Neutrophil (primary cell): ENCODE results near the gene THSD7B.

Experiments
- H3K27ac ChIP-seq: fragments of 200-600 bp; sonication (generic); 2 replicates; pipeline ENCODE4 v1.5.1; 2016; ENCODE audit warnings: mild to moderate bottlenecking, moderate library complexity
- H3K27me3 ChIP-seq: fragments of 200-600 bp; sonication (generic); 2 replicates; pipeline ENCODE4 v1.6.0; 2016; ENCODE audit warnings: mild to moderate bottlenecking
- H3K36me3 ChIP-seq: fragments of 200-600 bp; sonication (generic); 2 replicates; pipeline ENCODE4 v1.5.1; 2017
- H3K4me1 ChIP-seq, 2 experiments: fragments of 200-600 bp in 1 of 2; sonication (generic) in 1 of 2; 1 replicate in 1 of 2; 2 replicates in 1 of 2; pipeline versions ENCODE4 v1.5.1 to v1.6.1; 2013 to 2016; ENCODE audit warnings: low read depth in 1 of 2, low read length in 1 of 2, mild to moderate bottlenecking in 1 of 2, moderate library complexity in 1 of 2; ENCODE audit not compliant: control insufficient read depth in 1 of 2, insufficient read depth in 1 of 2
- H3K4me3 ChIP-seq, 2 experiments: fragments of 200-600 bp in 1 of 2; sonication (generic) in 1 of 2; 1 replicate in 1 of 2; 2 replicates in 1 of 2; pipeline ENCODE4 v1.5.1; 2013 to 2016; ENCODE audit warnings: low read depth in 1 of 2, low read length in 1 of 2, mild to moderate bottlenecking in 1 of 2, moderate library complexity in 1 of 2
- H3K9me3 ChIP-seq: fragments of 200-600 bp; sonication (generic); 2 replicates; pipeline ENCODE4 v1.5.1; 2016
- TF ChIP-seq, protein P1 (sequence below): fragments of 200-600 bp; sonication (generic); IDR thresholded peaks from 2 replicates; pipeline ENCODE4 v1.5.1; 2016; ENCODE audit warnings: antibody characterized with exemption

Gene THSD7B

DNA sequence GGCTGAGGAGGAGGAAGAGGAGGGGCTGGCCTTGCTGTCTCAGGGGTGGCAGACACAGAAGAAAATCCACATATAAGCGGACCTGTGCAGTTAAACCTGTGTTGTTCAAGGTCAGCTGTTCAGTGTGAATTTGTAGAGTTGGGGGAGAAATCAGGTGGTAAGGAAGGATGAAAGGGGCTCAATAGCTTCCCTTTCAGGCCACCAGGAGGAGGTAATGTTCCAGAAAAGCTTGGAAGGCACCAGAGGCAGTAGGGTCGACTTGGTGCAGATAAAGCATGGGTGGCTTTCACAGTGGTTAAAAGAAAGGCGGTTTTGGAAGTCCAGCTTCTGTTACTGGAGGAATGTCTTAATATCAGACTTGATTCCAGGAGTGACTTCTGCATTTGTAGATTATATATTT, 167.4 kb downstream of the THSD7B start:
- Histone ChIP-seq H3K27ac (no peak overlapping the region), H3K4me1 (no peaks in the 10 kb centered on the region), H3K27me3 (no peaks in the 10 kb centered on the region), H3K9me3 (no peaks in the 10 kb centered on the region), H3K36me3 (no peaks in the 10 kb centered on the region), H3K4me3 (no peak overlapping the region)
- TF ChIP-seq, protein P1, sequence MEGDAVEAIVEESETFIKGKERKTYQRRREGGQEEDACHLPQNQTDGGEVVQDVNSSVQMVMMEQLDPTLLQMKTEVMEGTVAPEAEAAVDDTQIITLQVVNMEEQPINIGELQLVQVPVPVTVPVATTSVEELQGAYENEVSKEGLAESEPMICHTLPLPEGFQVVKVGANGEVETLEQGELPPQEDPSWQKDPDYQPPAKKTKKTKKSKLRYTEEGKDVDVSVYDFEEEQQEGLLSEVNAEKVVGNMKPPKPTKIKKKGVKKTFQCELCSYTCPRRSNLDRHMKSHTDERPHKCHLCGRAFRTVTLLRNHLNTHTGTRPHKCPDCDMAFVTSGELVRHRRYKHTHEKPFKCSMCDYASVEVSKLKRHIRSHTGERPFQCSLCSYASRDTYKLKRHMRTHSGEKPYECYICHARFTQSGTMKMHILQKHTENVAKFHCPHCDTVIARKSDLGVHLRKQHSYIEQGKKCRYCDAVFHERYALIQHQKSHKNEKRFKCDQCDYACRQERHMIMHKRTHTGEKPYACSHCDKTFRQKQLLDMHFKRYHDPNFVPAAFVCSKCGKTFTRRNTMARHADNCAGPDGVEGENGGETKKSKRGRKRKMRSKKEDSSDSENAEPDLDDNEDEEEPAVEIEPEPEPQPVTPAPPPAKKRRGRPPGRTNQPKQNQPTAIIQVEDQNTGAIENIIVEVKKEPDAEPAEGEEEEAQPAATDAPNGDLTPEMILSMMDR: no peak

DNA sequence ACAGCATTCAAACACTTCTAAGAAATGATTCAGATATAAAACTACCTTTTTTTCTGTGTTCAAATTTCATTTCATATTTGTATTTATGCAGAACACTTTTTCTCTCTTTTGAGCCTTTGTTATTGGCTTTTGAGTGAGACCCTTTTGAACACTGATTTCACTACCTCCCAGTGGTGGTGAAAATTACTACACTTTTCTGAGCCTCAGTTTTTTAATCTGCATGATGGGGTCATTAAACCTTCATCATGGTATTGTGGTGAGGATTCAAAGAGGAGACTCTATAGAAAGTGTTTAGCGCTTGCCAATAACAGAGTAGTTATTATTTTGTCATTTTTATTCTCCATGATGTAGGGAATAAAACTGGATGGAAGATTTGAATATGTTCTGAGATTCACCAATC, 169.8 kb downstream of the THSD7B start:
- no peaks in the 10 kb centered on the region for H3K9me3 ChIP-seq
- TF ChIP-seq, protein P1: no peak
- no peaks in the 10 kb centered on the region for H3K36me3 ChIP-seq
- H3K4me1 ChIP-seq: no peaks in the 10 kb centered on the region
- H3K27ac ChIP-seq: no peak overlapping the region
- no peaks in the 10 kb centered on the region for H3K27me3 ChIP-seq
- no peak overlapping the region for H3K4me3 ChIP-seq

DNA sequence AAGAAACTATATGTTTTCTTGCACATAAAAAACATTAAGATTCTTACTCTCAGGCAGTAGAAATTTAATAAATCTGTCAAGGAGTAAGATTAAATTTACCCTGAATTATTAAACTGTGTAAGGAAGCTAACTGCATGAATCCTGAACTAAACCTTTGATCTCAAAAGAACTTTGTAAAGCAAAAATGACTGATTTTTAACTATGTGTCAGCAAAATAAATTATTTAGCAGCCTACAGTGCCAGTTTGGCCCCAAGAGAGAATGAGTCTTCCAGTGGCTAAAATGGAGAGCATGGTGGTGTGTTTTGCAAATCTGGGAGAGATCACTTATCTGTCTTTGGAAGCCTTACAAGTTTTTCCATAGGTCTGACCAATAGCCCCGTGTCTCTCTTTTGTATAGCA, 190.7 kb downstream of the THSD7B start:
- no peaks in the 10 kb centered on the region for H3K4me1 ChIP-seq
- H3K4me3 ChIP-seq: no peak overlapping the region
- TF ChIP-seq, protein P1: no peak
- no peaks in the 10 kb centered on the region for H3K27me3 ChIP-seq
- H3K9me3 ChIP-seq: no peaks in the 10 kb centered on the region
- no peaks in the 10 kb centered on the region for H3K36me3 ChIP-seq
- no peak overlapping the region for H3K27ac ChIP-seq

DNA sequence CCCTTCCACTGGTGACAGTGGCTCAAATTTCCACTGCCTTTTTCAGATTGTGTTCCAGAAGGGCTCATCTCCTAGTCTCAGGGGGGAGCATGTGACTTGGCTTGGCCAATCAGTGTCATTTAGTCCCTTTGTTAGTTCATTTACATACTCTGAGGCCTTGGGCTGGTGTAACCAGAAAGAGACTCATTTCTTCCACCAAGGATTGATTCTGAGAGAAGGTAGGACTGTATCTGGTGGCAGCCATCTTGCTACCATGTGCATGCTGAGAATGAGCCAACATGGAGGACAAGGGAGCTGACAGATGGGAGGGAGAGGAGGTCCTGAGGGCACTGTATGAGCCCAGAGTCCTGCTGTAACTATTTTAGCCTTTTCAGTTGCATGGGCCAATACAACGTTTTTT, 191.7 kb downstream of the THSD7B start:
- Histone ChIP-seq H3K4me3 (no peak overlapping the region), H3K27ac (no peak overlapping the region), H3K4me1 (no peaks in the 10 kb centered on the region), H3K27me3 (no peaks in the 10 kb centered on the region), H3K36me3 (no peaks in the 10 kb centered on the region), H3K9me3 (no peaks in the 10 kb centered on the region)
- TF ChIP-seq, protein P1: no peak

DNA sequence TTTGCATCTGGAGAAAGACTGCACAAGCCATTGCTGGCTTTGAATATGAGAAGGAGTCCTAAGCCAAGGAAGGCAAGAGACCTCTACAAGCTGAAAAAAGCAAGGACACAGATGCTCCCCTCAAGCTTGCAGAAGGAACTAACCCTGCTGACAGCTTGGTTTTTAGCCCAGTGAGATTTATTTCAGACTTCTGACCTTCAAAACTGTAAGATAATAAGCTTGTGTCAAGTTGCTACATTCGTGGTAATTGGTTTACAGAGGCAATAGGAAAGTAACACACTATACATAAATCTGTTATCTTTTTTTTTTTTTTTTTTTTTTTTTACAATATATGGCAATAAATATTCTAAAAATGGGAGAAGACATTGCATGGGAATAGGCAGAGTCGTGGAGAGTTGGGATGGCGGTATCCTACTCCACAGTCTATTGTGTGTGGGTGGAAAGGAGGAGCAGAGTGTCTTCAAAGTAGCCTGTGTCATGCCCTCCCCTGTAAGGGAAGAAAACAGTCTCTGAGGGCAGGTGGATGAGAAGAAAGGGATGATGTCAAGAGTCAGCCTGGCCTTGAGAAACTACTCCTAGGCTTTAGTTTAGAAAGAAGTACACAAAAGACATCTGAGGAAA, 196.9 kb downstream of the THSD7B start:
- Histone ChIP-seq H3K36me3 (no peaks in the 10 kb centered on the region), H3K4me1 (no peaks in the 10 kb centered on the region), H3K27me3 (no peaks in the 10 kb centered on the region), H3K9me3 (no peaks in the 10 kb centered on the region), H3K4me3 (no peak overlapping the region), H3K27ac (no peak overlapping the region)
- TF ChIP-seq, protein P1: no peak

- no peak overlapping the region for H3K27ac ChIP-seq
- no peaks in the 10 kb centered on the region for H3K36me3 ChIP-seq
- H3K9me3 ChIP-seq: no peaks in the 10 kb centered on the region
- no peaks in the 10 kb centered on the region for H3K27me3 ChIP-seq
- TF ChIP-seq, protein P1: no peak
- H3K4me1 ChIP-seq: no peaks in the 10 kb centered on the region
- no peak overlapping the region for H3K4me3 ChIP-seq
Observed at GRCh38 chr2:136966485-136966884, 201.1 kb downstream of the THSD7B start.
